ENCODE data around the gene TAP2. TPM values are rescaled to one million over a fixed set of nuclear protein-coding genes. Genes with fewer than 3 reads are reported as not detected.

Gene TAP2
- total and polyA plus RNA-seq, 2 of the 13 experiments (the other 11 are each of a cell fraction or from before 2014, with no cell fraction given) = 10.3 to 17.6 TPM

GRCh38 chr6:32868257-32868788 is 29.8 kb upstream of the TAP2 start:
- CTCF ChIA-PET (ENCODE audit: low intra/inter-chr PET ratio, low total read pairs) = interaction anchor here (0.8 to 4.1 kb wide), 7 partner anchors 15 to 455 kb away, joined by 3 to 65 read pairs (median 4); partner anchors contain the start of genes PSMB9, TAP1 and TAP2
- peak; percentile 80 for ATAC-seq
- under 1% methylated on average over 5 of the region's 5 CpGs for WGBS (ENCODE audit: low lambda C conversion rate)
- Histone ChIP-seq H3K79me2 (ENCODE audit: insufficient read depth, low read length) (no peaks in the 10 kb centered on the region), H2AFZ (ENCODE audit: low read length) (no peak overlapping the region), H3K27me3 (ENCODE audit: control insufficient read depth in 1 of 2, insufficient read depth in 2 of 2, low read length in 2 of 2) (peaks cover 0 to 19% of the 10 kb centered on the region in 2 experiments; a peak in 3 of 5 replicates), H3K4me1 (ENCODE audit: insufficient read depth, low read length) (0 out of 2 replicates have a peak, but pooled peaks cover 9% of the 10 kb centered on the region), H3K4me3 (replicated peaks in 1 of 3; ENCODE audit: insufficient read depth in 1 of 3, low read depth in 2 of 3, low read length in 3 of 3) (no peak overlapping the region), H3K36me3 (replicated peaks in 1 of 2; ENCODE audit: control insufficient read depth in 1 of 2, insufficient read depth in 2 of 2, low read length in 2 of 2) (no peaks in the 10 kb centered on the region), H3K9ac (ENCODE audit: insufficient read depth, low read depth, low read length) (no peak overlapping the region), H3K27ac (ENCODE audit: extremely low read length, insufficient read depth, low read length) (no peak overlapping the region), H3K4me2 (ENCODE audit: low read depth, low read length) (no peak overlapping the region), H3K9me3 (ENCODE audit: low read length) (no peaks in the 10 kb centered on the region), H4K20me1 (ENCODE audit: insufficient read depth, low read length) (no peaks in the 10 kb centered on the region)
- BruUV-seq (replicated peaks) = no TSS peak
- DNase-seq (ENCODE audit: low spot score) = peak; percentile 71
- in situ Hi-C loops (cut with HindIII; ENCODE audit: extremely low pct_ligation_motif_present, low pct_unique_long_range_greater_than_20kb) (loop anchor here (5.0 kb wide), 1 partner anchor 36 kb away; no protein-coding TSS in a partner anchor), intact Hi-C loops (cut with micrococcal nuclease; ENCODE audit: unreplicated experiment) (loop anchor here (1.0 kb wide), 3 partner anchors 30 to 71 kb away; partner anchors contain the start of gene TAP2)
- FAIRE-seq = peak; percentile 94
- POLR2A ChIA-PET = interaction anchor here (0.6 to 2.3 kb wide), 6 partner anchors 14 to 336 kb away, joined by 3 to 23 read pairs (median 8); partner anchors contain the start of genes HSD17B8, PSMB8, PSMB9 and TAP1
- TF ChIP-seq DRAP1 (CRISPR knock-in tag; IDR thresholded peaks at IDR 0.05) (0 out of 2 replicates have a peak, but pooled peaks have one; percentile 11), ZNF460 (CRISPR knock-in tag; IDR thresholded peaks at IDR 0.05; ENCODE audit: borderline replicate concordance) (no peak), HNRNPK (IDR thresholded peaks at IDR 0.05; ENCODE audit: low read depth, low read length, poor library complexity, severe bottlenecking) (no peak), ZGPAT (CRISPR knock-in tag; IDR thresholded peaks at IDR 0.05) (0 out of 2 replicates have a peak, but pooled peaks have one; percentile 30), ATF6 (CRISPR knock-in tag; conservative IDR thresholded peaks at IDR 0.05) (0 out of 2 replicates have a peak, but pooled peaks have one; percentile 84), RAD21 (CRISPR knock-in tag; IDR thresholded peaks at IDR 0.05) (peak; percentile 89), ZFY (CRISPR knock-in tag; IDR thresholded peaks at IDR 0.05) (no peak), GATAD2A (CRISPR knock-in tag; IDR thresholded peaks at IDR 0.05) (peak; percentile 28; the same call in 1 of the 2 replicates), ZSCAN20 (CRISPR knock-in tag; IDR thresholded peaks at IDR 0.05; ENCODE audit: borderline replicate concordance) (no peak), ZBTB25 (CRISPR knock-in tag; IDR thresholded peaks at IDR 0.05) (peak; percentile 61; the same call in 1 of the 2 replicates), ZNF792 (CRISPR knock-in tag; IDR thresholded peaks at IDR 0.05) (no peak), HMGXB4 (CRISPR knock-in tag; IDR thresholded peaks at IDR 0.05; ENCODE audit: borderline replicate concordance in 1 of 2, low read depth in 1 of 2) (0 out of 4 replicates have a peak, but pooled peaks of 1 of the 2 experiments have one; percentile 59), THAP11 (CRISPR knock-in tag; IDR thresholded peaks at IDR 0.05) (0 out of 2 replicates have a peak, but pooled peaks have one; percentile 27), TSC22D2 (CRISPR knock-in tag; IDR thresholded peaks at IDR 0.05; ENCODE audit: borderline replicate concordance) (0 out of 2 replicates have a peak, but pooled peaks have one; percentile 41), MYPOP (CRISPR knock-in tag; IDR thresholded peaks at IDR 0.05) (peak; percentile 66; the same call in 1 of the 2 replicates)
